ENCODE data around the gene ARID1B. TPM values are rescaled to one million over a fixed set of nuclear protein-coding genes. Genes with fewer than 3 reads are reported as not detected.

Gene ARID1B
- total and polyA plus RNA-seq, 2 of the 13 experiments (the other 11 are each of a cell fraction or from before 2014, with no cell fraction given): 20.1 to 32.6 TPM

DNA sequence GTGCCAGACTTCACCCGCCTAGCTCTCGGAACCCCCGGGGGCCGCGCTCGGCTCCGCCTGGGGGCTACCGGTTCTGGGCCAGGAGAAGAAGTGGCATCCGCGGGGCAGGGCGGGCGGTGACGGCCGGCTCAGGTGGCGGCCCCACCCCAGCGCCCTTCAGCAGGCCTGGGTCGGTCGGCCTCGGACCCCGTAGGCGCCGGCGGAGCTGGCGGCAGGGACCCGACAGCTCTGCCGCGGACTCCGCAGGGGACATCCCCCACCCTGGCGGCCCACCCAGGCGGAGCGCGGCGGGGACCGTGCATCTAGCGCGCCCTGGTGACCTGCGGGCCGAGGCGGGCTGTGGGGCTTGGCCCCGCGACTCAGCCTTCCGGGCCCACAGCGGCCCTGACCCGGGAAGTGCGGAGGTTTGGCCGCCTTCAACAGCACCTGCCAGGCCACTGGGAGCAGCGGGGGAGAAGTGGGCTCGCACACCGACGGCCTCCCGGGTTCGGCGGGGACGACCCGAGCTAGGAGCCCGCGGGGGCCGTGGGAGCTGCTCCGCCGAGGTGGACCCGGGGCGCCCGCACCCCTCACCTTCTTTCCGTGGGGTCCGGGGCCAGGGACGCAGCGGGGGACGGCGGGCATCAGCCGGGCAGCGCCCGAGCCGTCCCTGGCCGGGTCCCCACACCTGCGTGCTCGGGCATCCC is 459.0 kb downstream of the ARID1B start (continued):
- TF ChIP-seq, protein P1, sequence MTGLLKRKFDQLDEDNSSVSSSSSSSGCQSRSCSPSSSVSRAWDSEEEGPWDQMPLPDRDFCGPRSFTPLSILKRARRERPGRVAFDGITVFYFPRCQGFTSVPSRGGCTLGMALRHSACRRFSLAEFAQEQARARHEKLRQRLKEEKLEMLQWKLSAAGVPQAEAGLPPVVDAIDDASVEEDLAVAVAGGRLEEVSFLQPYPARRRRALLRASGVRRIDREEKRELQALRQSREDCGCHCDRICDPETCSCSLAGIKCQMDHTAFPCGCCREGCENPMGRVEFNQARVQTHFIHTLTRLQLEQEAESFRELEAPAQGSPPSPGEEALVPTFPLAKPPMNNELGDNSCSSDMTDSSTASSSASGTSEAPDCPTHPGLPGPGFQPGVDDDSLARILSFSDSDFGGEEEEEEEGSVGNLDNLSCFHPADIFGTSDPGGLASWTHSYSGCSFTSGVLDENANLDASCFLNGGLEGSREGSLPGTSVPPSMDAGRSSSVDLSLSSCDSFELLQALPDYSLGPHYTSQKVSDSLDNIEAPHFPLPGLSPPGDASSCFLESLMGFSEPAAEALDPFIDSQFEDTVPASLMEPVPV (CRISPR knock-in tag; IDR thresholded peaks at IDR 0.05): peak; percentile 17; the same call in 1 of the 2 replicates
- TF ChIP-seq SMARCC2 (IDR thresholded peaks at IDR 0.05) (no peak), SP4 (CRISPR knock-in tag; IDR thresholded peaks at IDR 0.05) (0 out of 2 replicates have a peak, but pooled peaks have one; percentile 18), GFI1 (CRISPR knock-in tag; IDR thresholded peaks at IDR 0.05; ENCODE audit: borderline replicate concordance) (0 out of 2 replicates have a peak, but pooled peaks have one; percentile 7), REXO4 (CRISPR knock-in tag; IDR thresholded peaks at IDR 0.05; ENCODE audit: borderline replicate concordance) (no peak), ZNF777 (CRISPR knock-in tag; IDR thresholded peaks at IDR 0.05) (peak; percentile 51)
- TF ChIP-seq, protein P2, sequence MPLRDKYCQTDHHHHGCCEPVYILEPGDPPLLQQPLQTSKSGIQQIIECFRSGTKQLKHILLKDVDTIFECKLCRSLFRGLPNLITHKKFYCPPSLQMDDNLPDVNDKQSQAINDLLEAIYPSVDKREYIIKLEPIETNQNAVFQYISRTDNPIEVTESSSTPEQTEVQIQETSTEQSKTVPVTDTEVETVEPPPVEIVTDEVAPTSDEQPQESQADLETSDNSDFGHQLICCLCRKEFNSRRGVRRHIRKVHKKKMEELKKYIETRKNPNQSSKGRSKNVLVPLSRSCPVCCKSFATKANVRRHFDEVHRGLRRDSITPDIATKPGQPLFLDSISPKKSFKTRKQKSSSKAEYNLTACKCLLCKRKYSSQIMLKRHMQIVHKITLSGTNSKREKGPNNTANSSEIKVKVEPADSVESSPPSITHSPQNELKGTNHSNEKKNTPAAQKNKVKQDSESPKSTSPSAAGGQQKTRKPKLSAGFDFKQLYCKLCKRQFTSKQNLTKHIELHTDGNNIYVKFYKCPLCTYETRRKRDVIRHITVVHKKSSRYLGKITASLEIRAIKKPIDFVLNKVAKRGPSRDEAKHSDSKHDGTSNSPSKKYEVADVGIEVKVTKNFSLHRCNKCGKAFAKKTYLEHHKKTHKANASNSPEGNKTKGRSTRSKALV (CRISPR knock-in tag; IDR thresholded peaks at IDR 0.05): peak; percentile 11; the same call in 1 of the 2 replicates
- TF ChIP-seq, protein P3, sequence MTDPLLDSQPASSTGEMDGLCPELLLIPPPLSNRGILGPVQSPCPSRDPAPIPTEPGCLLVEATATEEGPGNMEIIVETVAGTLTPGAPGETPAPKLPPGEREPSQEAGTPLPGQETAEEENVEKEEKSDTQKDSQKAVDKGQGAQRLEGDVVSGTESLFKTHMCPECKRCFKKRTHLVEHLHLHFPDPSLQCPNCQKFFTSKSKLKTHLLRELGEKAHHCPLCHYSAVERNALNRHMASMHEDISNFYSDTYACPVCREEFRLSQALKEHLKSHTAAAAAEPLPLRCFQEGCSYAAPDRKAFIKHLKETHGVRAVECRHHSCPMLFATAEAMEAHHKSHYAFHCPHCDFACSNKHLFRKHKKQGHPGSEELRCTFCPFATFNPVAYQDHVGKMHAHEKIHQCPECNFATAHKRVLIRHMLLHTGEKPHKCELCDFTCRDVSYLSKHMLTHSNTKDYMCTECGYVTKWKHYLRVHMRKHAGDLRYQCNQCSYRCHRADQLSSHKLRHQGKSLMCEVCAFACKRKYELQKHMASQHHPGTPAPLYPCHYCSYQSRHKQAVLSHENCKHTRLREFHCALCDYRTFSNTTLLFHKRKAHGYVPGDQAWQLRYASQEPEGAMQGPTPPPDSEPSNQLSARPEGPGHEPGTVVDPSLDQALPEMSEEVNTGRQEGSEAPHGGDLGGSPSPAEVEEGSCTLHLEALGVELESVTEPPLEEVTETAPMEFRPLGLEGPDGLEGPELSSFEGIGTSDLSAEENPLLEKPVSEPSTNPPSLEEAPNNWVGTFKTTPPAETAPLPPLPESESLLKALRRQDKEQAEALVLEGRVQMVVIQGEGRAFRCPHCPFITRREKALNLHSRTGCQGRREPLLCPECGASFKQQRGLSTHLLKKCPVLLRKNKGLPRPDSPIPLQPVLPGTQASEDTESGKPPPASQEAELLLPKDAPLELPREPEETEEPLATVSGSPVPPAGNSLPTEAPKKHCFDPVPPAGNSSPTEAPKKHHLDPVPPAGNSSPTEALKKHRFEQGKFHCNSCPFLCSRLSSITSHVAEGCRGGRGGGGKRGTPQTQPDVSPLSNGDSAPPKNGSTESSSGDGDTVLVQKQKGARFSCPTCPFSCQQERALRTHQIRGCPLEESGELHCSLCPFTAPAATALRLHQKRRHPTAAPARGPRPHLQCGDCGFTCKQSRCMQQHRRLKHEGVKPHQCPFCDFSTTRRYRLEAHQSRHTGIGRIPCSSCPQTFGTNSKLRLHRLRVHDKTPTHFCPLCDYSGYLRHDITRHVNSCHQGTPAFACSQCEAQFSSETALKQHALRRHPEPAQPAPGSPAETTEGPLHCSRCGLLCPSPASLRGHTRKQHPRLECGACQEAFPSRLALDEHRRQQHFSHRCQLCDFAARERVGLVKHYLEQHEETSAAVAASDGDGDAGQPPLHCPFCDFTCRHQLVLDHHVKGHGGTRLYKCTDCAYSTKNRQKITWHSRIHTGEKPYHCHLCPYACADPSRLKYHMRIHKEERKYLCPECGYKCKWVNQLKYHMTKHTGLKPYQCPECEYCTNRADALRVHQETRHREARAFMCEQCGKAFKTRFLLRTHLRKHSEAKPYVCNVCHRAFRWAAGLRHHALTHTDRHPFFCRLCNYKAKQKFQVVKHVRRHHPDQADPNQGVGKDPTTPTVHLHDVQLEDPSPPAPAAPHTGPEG (CRISPR knock-in tag; IDR thresholded peaks at IDR 0.05): no peak
- TF ChIP-seq, protein P4, sequence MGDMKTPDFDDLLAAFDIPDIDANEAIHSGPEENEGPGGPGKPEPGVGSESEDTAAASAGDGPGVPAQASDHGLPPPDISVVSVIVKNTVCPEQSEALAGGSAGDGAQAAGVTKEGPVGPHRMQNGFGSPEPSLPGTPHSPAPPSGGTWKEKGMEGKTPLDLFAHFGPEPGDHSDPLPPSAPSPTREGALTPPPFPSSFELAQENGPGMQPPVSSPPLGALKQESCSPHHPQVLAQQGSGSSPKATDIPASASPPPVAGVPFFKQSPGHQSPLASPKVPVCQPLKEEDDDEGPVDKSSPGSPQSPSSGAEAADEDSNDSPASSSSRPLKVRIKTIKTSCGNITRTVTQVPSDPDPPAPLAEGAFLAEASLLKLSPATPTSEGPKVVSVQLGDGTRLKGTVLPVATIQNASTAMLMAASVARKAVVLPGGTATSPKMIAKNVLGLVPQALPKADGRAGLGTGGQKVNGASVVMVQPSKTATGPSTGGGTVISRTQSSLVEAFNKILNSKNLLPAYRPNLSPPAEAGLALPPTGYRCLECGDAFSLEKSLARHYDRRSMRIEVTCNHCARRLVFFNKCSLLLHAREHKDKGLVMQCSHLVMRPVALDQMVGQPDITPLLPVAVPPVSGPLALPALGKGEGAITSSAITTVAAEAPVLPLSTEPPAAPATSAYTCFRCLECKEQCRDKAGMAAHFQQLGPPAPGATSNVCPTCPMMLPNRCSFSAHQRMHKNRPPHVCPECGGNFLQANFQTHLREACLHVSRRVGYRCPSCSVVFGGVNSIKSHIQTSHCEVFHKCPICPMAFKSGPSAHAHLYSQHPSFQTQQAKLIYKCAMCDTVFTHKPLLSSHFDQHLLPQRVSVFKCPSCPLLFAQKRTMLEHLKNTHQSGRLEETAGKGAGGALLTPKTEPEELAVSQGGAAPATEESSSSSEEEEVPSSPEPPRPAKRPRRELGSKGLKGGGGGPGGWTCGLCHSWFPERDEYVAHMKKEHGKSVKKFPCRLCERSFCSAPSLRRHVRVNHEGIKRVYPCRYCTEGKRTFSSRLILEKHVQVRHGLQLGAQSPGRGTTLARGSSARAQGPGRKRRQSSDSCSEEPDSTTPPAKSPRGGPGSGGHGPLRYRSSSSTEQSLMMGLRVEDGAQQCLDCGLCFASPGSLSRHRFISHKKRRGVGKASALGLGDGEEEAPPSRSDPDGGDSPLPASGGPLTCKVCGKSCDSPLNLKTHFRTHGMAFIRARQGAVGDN (CRISPR knock-in tag; IDR thresholded peaks at IDR 0.05): peak; percentile 42; the same call in 1 of the 2 replicates
- TF ChIP-seq, protein P5, sequence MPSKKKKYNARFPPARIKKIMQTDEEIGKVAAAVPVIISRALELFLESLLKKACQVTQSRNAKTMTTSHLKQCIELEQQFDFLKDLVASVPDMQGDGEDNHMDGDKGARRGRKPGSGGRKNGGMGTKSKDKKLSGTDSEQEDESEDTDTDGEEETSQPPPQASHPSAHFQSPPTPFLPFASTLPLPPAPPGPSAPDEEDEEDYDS (CRISPR knock-in tag; IDR thresholded peaks at IDR 0.05): no peak
